Colonic mucosa (tissue), 4 donors: ENCODE results near the gene ZSCAN5B. TPM values are rescaled to one million over a fixed set of nuclear protein-coding genes. Genes with fewer than 3 reads are reported as not detected.

Source experiments
- DNase-seq: peaks from one replicate; pipeline ENCODE4 v3.0.0-alpha.2; 2020
- H3K27ac ChIP-seq: fragments of 200-600 bp; one replicate; pipeline ENCODE4 v1.8.0; 2021
- H3K27me3 ChIP-seq: fragments of 200-600 bp; one replicate; pipeline ENCODE4 v1.8.0; 2021
- H3K36me3 ChIP-seq: fragments of 200-600 bp; one replicate; pipeline ENCODE4 v1.8.0; 2021
- H3K4me1 ChIP-seq: fragments of 200-600 bp; one replicate; pipeline ENCODE4 v1.8.0; 2021; ENCODE audit warnings: mild to moderate bottlenecking
- H3K4me3 ChIP-seq: fragments of 200-600 bp; one replicate; pipeline ENCODE4 v1.8.0; 2021
- H3K9ac ChIP-seq, 2 donors: one replicate each; pipeline ENCODE4 v1.7.0; 2013; ENCODE audit warnings: control low read depth in 2 of 2, low read depth in 2 of 2, low read length in 2 of 2
- H3K9me3 ChIP-seq: fragments of 200-600 bp; one replicate; pipeline ENCODE4 v1.8.0; 2021
- CTCF ChIP-seq: fragments of 200-600 bp; IDR thresholded peaks from one replicate; pipeline ENCODE4 v1.8.0; 2022; ENCODE audit warnings: antibody characterized with exemption, mild to moderate bottlenecking
- intact Hi-C: fragments of 100-400 bp; cut with DNase I; formaldehyde crosslinking; loops from one replicate; pipeline ENCODE4 v1.14.1; 2022
- total RNA-seq, 2 donors: library from RNA; stranded (reverse); fragmentation: NEBNext Ultra II Directional in 1 of 2; extraction: Animal tissue kit (Norgen Biotek cat#: 25700) in 1 of 2; gene quantifications; one replicate each; pipeline ENCODE4 v1.2.1, GENCODE V29; 2021
- donor health status: healthy.
- donor health status: DM: no; HTN: no; CAD: no.
- donor health status: DM: no; HTN: no; CAD: no.

Gene ZSCAN5B
- total RNA-seq, 2 donors from 2014 or later: not detected

DNA sequence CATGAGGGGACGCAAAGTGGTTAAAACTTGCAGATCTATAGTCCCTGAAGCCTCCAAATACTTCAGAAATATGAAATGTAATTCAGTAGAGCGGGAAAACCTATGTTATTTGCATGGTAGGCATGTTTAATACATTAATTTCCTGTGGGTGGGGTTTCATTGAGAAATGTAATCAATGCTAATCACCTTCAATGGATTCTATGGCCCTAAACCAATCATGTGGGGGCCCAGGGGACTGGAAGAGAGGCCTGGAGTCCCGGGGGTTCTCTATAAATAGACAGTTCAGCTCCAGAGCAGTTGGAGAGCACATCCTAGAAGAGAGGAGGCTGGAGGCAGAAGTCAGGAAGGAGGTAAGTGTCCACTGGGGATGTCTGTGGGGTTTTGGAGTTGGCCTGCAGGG is 4.4 kb upstream of the ZSCAN5B start, which contains the start of gene ZSCAN5C:
TSS of gene ZSCAN5C (plus strand) at position 301 of the 400 bp plus-strand sequence. CDS start 3,641 bp downstream, outside the sequence.
- intact Hi-C loops: no loop called here
- no peaks in the 10 kb centered on the region for H3K9me3 ChIP-seq
- DNase-seq: no peak
- no peaks in the 10 kb centered on the region for H3K36me3 ChIP-seq
- no peaks in the 10 kb centered on the region for H3K4me1 ChIP-seq
- H3K27me3 ChIP-seq: no peaks in the 10 kb centered on the region
- H3K27ac ChIP-seq: no peak within 1 kb of the TSS
- H3K9ac ChIP-seq: no peak within 1 kb of the TSS
- no peak for TF ChIP-seq CTCF
- no peak within 1 kb of the TSS for H3K4me3 ChIP-seq

DNA sequence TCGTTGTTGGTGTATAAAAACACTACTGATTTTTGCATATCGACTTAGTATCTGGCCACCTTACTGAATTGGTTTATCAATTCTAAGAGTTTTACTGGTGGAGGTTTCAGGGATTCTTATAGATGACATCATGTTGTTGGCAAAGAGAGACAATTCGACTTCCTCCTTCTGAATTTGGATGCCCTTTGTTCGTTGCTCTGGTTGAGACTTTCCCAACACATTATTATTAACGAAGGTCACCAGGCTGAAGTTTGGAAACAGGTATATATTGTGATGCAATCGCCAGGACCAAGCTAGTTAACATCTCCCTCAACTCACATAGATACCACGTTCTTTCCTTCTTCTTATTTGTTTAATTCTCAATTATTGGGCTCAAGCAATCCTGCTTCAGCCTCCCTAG is 2.1 kb upstream of the ZSCAN5B start:
- TF ChIP-seq CTCF: no peak
- intact Hi-C loops: no loop called here
- no peaks in the 10 kb centered on the region for H3K4me1 ChIP-seq
- no peaks in the 10 kb centered on the region for H3K9me3 ChIP-seq
- H3K27me3 ChIP-seq: no peaks in the 10 kb centered on the region
- H3K9ac ChIP-seq: no peak overlapping the region
- DNase-seq: no peak
- no peaks in the 10 kb centered on the region for H3K36me3 ChIP-seq
- H3K27ac ChIP-seq: no peak overlapping the region
- no peak overlapping the region for H3K4me3 ChIP-seq

DNA sequence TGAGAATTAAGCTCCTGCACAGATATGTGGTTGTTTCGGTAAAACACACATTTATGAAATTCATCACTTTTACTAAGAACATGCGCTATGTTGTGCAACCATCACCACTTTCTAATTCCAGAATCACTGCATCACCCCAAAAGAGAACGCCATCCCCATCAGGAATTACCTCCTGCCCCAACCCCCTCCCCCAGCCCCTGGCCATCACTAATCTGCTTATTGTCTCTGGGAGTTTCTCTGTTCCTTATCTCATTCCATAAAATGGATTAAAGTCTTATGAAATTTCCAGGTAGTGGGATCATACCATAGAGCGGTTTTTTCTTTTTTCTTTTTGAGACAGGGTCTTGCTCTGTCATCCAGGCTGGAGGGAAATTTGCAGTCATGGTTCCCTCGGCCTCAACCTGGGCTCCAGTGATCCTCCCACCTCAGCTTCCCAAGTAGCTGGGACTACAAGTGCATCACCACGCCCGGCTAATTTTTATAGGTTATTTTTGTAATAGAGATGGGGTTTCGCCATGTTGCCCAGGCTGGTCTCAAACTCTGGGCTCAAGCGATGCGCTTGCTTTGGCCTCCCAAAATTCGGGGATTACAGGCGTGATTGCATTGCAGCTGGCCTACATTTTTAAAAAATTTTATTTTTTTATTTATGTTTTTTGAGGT is 3.5 kb downstream of the ZSCAN5B start:
- no peak overlapping the region for H3K27ac ChIP-seq
- no peak overlapping the region for H3K9ac ChIP-seq
- no peaks in the 10 kb centered on the region for H3K27me3 ChIP-seq
- H3K4me1 ChIP-seq: no peaks in the 10 kb centered on the region
- DNase-seq: no peak
- no peak for TF ChIP-seq CTCF
- no peaks in the 10 kb centered on the region for H3K36me3 ChIP-seq
- H3K4me3 ChIP-seq: no peak overlapping the region
- intact Hi-C loops: no loop called here
- no peaks in the 10 kb centered on the region for H3K9me3 ChIP-seq

DNA sequence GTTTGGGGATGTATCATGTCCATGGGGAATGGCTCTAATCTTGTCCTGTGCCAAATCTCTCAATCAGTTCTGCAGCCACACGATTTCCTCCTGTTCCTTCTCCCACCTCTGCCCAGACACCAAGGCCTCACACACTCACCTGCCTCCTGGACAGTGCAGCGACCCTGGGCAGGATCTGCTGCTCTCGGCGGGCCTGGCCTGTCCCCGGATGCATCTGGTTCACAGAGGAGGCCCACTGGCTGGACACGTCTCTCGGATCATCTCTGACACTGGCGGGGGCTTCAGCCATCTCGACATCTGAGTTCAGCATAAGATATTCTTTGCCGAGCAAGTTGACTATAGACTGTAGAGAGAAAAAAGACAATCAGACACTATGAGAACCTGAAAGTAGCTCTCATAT is 5.9 kb downstream of the ZSCAN5B start:
- H3K9me3 ChIP-seq: no peaks in the 10 kb centered on the region
- no peak for DNase-seq
- intact Hi-C loops: no loop called here
- no peaks in the 10 kb centered on the region for H3K36me3 ChIP-seq
- no peak overlapping the region for H3K27ac ChIP-seq
- H3K4me1 ChIP-seq: no peaks in the 10 kb centered on the region
- TF ChIP-seq CTCF: no peak
- no peak overlapping the region for H3K9ac ChIP-seq
- no peaks in the 10 kb centered on the region for H3K27me3 ChIP-seq
- H3K4me3 ChIP-seq: no peak overlapping the region

- intact Hi-C loops: no loop called here
- no peaks in the 10 kb centered on the region for H3K36me3 ChIP-seq
Observed at GRCh38 chr19:56191115-56191514, 6.5 kb downstream of the ZSCAN5B start.

More at GRCh38 chr19:56191115-56191514, 6.5 kb downstream of the ZSCAN5B start:
- no peak overlapping the region for H3K9ac ChIP-seq
- no peak overlapping the region for H3K4me3 ChIP-seq
- H3K9me3 ChIP-seq: no peaks in the 10 kb centered on the region
- TF ChIP-seq CTCF: no peak
- H3K27me3 ChIP-seq: no peaks in the 10 kb centered on the region
- no peak for DNase-seq
- no peak overlapping the region for H3K27ac ChIP-seq
- H3K4me1 ChIP-seq: no peaks in the 10 kb centered on the region
